Limb (tissue), 2 donors: ENCODE measurements around the gene BAG5.
A peak's percentile ranks its signal among the peaks of the same experiment; 100 is the strongest.
"Not testable (repeated sequence)": the region's sequence is repeated elsewhere in the genome, so short reads cannot be mapped to it uniquely, and the experiment has no call there.

Source experiments
- DNase-seq, 2 donors: peaks; one replicate each; pipeline ENCODE4 v3.0.0-alpha.2; 2016; ENCODE audit errors: extremely low spot score in 2 of 2

BAG5 gene

DNA sequence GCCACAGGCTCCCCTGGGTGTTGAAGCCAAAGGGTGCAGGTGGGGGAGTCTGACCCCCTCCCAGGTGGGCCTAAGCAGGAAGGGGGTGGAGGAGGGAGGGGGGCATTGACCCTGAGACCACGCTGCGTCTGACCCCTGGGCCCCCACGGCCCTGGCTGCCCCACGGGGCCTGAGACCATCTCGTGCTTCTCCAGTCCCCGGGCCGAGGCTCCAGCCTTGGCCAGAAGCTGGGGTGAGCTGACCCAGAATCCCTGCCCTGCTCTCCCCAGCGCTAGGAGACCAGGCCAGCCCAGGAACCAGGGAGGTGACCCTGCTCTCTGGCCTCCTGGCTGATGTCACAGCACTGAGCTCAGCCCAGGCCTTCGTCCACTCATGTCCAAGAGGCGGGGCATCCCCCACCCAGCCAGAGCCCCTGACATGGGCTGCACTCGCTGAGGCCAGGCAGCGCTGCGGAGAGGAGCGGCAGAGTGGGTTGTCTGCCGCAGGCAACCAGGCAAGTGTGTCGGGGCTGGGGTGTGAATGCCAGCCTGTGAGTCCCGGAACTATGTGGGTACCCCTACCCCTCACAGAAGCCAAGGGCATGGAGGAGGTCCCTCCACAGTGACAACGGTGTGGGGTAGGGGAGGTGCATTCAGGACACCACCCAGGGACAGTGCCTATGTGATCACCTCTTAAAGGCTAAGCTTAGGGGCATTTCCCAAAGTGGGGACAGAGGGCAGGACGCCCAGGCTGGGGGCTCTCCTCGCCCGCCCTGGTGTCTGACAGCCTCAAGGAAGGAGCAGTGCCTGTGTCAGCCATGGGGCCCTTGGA, 27.2 kb downstream of the BAG5 start:
- no peak for DNase-seq

GRCh38 chr14:103534576-103535061, 27.8 kb downstream of the BAG5 start:
- no peak for DNase-seq

DNA sequence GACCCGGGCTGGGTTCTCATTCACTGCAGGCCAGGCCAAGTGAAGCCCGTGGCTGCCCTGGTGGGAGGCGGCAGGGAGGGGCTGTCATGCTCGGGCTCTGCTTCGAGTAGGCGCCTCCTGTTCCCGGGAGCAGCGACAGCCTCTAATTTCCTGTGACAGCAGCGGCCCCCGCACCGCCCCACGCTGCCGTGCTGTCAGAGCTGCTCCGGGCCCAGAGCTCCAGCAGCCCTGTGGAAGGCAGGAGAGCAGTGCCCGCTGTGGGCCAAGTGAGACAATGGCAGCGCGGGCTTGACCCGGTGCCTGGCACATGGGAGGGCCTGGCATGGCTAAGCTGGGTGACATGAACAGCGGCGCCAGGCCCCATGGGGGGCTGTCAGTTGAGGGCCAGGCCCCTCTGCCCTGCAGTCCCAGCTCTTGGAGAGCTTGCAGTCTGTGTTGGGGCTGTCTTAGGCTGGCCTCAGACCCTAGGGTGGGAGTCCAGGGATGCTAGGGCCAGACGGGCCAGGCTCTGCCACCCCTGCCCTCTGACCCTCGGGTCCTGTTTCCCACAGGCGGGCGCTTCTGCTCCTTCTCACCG, 28.4 kb downstream of the BAG5 start:
- no peak for DNase-seq

GRCh38 chr14:103533137-103533998, 29.1 kb downstream of the BAG5 start:
- DNase-seq, result no peak

GRCh38 chr14:103532216-103533136, 30.0 kb downstream of the BAG5 start:
- DNase-seq, result no peak

DNA sequence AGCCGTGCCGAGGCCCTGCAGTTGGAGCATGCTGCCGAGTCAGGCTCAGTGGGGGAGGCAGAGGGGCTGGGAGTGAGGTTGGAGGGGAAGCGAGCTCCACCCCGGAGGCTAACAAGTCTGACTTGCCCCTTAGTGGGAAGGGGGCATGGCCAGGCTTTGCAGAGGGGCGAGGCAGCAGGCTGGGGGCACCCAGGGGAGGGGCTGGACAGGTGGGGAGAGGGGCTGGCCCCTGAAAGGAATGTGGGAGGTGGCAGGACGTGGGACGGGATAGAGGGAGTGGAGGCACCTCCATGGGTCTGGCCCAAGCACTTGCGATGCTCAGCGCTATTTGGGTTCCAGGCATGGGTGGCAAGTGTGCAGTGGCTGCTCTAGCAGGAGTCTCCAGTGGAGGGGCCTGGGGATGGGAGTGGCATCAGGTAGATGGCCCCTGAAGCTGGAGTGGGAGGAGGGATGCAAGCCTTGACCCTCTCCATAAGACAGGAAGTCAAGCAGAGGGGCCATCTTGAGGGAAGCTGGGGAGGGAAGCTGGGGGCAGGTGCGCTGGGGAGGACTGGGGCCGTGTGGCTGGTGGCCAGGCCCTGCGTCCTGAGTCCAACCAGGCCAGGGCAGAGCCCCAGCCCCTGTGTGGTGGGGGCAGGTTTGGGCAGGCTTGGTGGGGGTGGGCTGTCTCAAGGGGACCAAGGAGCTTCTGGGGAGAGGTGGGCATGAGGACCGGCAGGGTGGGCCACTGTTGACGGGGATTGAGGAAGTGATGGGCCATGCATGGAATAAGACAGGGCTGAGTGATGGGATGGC, 30.8 kb downstream of the BAG5 start:
- DNase-seq, result no peak

DNA sequence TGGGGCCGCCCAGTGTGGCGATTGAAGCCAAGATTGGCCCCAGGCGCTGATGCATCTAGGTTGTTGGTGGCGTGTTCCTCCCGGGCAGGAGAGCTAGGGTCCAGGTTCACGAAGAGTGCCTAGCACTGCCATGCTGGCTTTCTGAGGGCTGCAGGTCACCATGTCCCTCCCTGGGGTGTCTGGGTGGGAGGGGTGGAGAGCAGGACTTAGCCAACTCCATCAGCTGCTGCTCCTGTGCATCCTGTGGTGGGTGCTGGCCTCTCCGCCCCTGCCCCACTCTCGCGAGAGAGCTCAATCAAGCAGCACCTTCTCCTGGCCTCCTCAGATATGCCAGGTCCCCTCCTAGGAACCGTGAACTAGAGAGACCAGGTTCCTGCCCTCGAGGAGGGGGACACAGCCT, 31.6 kb downstream of the BAG5 start:
- DNase-seq, result no peak

- no peak for DNase-seq
Measured at GRCh38 chr14:103530390-103530789, 32.1 kb downstream of the BAG5 start.

DNA sequence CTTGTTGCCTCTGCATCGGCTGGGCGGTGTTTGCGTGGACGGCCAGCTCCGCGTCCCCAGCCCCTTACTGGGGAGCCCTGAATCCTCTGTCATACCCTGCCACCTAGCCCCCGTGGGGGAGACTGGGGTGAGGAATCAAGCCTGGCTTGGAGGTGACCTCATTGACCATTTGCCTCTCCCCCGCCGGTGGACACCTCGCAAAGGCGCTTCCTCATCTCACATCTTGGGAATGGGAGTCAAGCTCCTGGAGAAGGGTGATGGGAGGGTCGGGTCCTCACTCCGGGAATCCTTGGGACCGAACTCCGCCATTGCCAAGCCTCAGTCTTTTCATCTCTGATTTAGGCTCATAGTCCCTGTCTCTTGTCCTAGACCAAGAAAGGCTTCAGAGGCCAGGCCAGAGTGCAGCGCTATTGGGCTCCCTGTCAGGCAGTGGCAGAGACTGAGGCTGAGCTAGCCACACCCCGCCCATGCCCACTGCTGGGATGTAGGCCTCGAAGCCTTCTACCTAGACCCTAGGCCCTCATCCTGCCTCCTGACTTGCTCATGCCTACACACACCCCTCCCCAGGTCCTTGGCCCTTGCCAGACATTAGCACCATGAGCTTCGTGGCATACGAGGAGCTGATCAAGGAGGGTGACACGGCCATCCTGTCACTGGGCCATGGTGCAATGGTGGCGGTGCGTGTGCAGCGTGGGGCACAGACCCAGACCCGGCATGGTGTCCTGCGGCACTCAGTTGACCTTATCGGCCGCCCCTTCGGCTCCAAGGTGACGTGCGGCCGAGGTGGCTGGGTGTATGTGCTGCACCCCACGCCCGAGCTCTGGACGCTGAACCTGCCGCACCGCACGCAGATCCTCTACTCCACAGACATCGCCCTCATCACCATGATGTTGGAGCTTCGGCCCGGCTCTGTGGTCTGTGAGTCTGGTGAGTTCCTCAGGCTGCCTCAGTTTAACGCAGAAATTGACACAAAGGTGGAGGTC, 32.8 kb downstream of the BAG5 start:
- DNase-seq, result no peak

DNA sequence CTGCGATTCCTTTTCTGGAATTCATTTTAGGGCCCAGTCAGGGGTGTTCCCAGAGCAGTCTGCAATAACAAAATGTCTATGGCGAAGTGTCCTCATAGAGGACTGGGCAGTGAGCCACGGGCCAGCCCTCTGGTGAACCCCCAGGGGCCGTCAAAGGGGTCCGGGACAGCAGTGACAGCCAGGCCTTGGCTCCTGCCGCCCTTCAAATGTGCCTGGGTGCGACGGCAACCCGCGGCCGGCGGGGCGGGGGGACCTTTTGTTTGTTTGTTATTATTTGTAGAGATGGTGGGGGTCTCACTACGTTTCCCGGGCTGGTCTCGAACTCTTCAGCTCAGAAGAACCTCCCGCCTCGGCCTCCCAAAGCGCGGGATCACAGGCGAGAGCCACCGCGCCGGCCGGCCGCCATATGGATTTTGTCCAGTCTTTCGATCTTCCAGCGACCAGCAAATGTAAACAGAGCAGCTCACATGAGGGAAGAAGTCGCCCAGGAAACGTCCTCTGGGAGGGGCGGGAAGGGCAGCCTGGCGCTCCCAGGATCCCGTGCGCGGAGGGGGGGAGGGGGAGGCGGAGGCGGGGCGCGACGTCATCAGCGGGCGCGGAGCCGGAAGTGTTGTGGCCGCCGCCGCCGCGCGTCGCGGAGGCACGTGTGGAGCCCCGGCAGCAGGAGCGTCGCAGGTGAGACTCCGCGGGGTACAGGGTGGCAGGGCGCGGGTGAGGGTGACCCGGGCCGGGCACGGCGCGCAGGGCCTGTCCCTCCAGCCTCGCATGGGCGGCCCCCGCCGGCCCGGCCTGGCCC, 33.7 kb downstream of the BAG5 start, which contains the start of gene TRMT61A:
TSS of gene TRMT61A (plus strand) at position 610 of the 796 bp plus-strand sequence. CDS start 783 bp downstream, outside the sequence.
- DNase-seq, result peak; percentile 78 to 97

- no peak for DNase-seq
Measured at GRCh38 chr14:103528146-103528586, 34.3 kb downstream of the BAG5 start.

GRCh38 chr14:103527408-103528145, 34.9 kb downstream of the BAG5 start:
- DNase-seq, result no peak

- no peak for DNase-seq
Measured at GRCh38 chr14:103526914-103527248, 35.6 kb downstream of the BAG5 start.

GRCh38 chr14:103526247-103526913, 36.1 kb downstream of the BAG5 start:
- DNase-seq, result no peak

DNA sequence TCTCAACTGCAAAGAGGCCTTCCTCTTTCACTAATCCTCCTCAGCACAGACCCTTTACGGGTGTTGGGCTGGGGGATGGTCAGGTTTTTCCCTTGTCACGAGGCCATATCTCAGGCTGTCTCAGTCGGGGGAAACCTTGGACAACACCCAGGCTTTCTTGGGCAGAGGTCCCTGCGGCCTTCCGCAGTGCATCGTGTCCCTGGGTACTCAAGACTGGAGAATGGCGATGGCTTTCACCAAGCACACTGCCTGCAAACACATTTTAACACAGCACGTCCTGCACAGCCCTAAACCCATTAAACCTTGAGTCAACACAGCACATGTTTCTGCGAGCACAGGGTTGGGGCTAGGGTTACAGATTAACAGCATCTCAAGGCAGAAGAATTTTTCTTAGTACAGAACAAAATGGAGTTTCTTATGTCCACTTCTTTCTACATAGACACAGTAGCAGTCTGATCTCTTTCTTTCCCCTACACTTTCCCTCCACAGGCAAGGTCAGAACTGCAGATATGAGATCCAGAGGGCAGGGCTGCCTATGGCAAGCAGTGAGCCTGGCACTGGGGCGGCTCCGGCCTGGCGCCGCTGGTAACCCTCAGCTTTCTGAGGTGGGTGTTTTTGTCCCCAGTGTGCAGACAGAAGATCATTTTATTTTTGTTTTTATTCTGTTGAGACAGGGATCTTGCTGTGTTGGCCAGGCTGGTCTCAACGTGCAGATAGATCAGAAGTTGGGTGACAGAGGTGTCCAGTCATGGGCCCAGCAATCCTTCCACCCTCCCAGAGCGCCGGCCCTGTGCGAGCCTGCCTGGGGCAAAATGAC, 36.8 kb downstream of the BAG5 start:
- not testable (repeated sequence) for DNase-seq
